Right lobe of liver (tissue), 6 donors: ENCODE results near the gene CENPX. TPM values are rescaled to one million over a fixed set of nuclear protein-coding genes. Genes with fewer than 3 reads are reported as not detected.
A peak's percentile ranks its signal among the peaks of the same experiment; 100 is the strongest.

ENCODE experiments used
- ATAC-seq, 4 donors: fragments of 200-7000 bp; cut with Tn5 transposase; one replicate each; pipeline ENCODE4 v1.9.1; 2020; ENCODE audit warnings: mild to moderate bottlenecking in 4 of 4, moderate library complexity in 4 of 4
- DNase-seq, 3 donors: peaks; one replicate each; pipeline ENCODE4 v3.0.0-alpha.2; 2020
- H3K27ac ChIP-seq, 3 donors: fragments of 200-600 bp; one replicate each; pipeline ENCODE4 v1.8.0; 2022
- H3K27me3 ChIP-seq, 2 donors: fragments of 200-600 bp; one replicate each; pipeline ENCODE4 v1.8.0; 2022
- H3K36me3 ChIP-seq, 4 donors: fragments of 200-600 bp; sonication (generic) in 1 of 4; one replicate each; pipeline versions ENCODE4 v1.5.1 to v1.8.0; 2017 to 2022; ENCODE audit warnings: control low read depth in 1 of 4
- H3K4me1 ChIP-seq, 4 donors: fragments of 200-600 bp; sonication (generic) in 1 of 4; one replicate each; pipeline versions ENCODE4 v1.5.1 to v1.8.0; 2017 to 2022; ENCODE audit warnings: control low read depth in 1 of 4
- H3K4me3 ChIP-seq, 3 donors: fragments of 200-600 bp; one replicate each; pipeline ENCODE4 v1.8.0; 2022
- H3K9me3 ChIP-seq, 4 donors: fragments of 200-600 bp; sonication (generic) in 1 of 4; one replicate each; pipeline versions ENCODE4 v1.5.1 to v1.8.0; 2017 to 2022; ENCODE audit warnings: control low read depth in 1 of 4
- CTCF ChIP-seq, 4 donors: fragments of 200-600 bp in 3 of 4; fragments of 450-650 bp in 1 of 4; IDR thresholded peaks; one replicate each; pipeline versions ENCODE4 v1.5.1 to v1.8.0; 2016 to 2022; ENCODE audit warnings: antibody characterized with exemption in 4 of 4, mild to moderate bottlenecking in 2 of 4
- POLR2A ChIP-seq: fragments of 450-650 bp; IDR thresholded peaks from one replicate; pipeline ENCODE4 v1.6.1; 2017; ENCODE audit warnings: antibody characterized with exemption, mild to moderate bottlenecking
- WGBS: methylation state at CpG from one replicate; pipeline ENCODE4 v1.1.6; 2018; ENCODE audit warnings: low coverage, low lambda C conversion rate; ENCODE audit not compliant: insufficient coverage; ENCODE audit errors: missing lambda C conversion rate; 5-methylcytosine and 5-hydroxymethylcytosine counted together
- intact Hi-C, 2 donors: fragments of 100-400 bp; cut with DNase I; formaldehyde crosslinking; loops; one replicate each; pipeline versions ENCODE4 v1.11.2 to v1.14.1; 2022
- total RNA-seq, 6 experiments: library from RNA; depleted of rRNA in 2 of 6; stranded (reverse); fragments of >200 nt in 2 of 6; fragmentation: NEBNext Ultra II Directional in 3 of 6; extraction: Animal tissue kit (Norgen Biotek cat#: 25700) in 3 of 6; gene quantifications; one replicate each; pipeline versions ENCODE4 v1.1.0 to v1.2.4, GENCODE V29; 2016 to 2023
- donor health status: DM: no; HTN: yes; CAD: no.
- donor health status: DM: no; HTN: no; CAD: no.
- donor health status: DM: no; HTN: no; CAD: no.
- donor health status: DM: no; HTN: yes; CAD: no.
- donor health status: DM: no; HTN: yes; CAD: no.

CENPX gene
- total RNA-seq, 6 experiments from 2014 or later = 27.3 to 81.1 (median 47.8) TPM

GRCh38 chr17:81996757-81997441 is 25.8 kb downstream of the CENPX start:
- H3K27ac ChIP-seq = no peak overlapping the region
- H3K9me3 ChIP-seq = no peaks in the 10 kb centered on the region
- no peak for ATAC-seq
- no peaks in the 10 kb centered on the region for H3K27me3 ChIP-seq
- 89% methylated on average over 5 of the region's 30 CpGs for WGBS
- intact Hi-C loops = no loop called here
- no peaks in the 10 kb centered on the region for H3K36me3 ChIP-seq
- peaks cover 0 to 31% (median 14%) of the 10 kb centered on the region in 4 donors for H3K4me1 ChIP-seq
- DNase-seq = no peak
- TF ChIP-seq POLR2A = no peak
- TF ChIP-seq CTCF (IDR thresholded peaks at IDR 0.05) = no peak
- H3K4me3 ChIP-seq = no peak overlapping the region

- WGBS = 89% methylated on average over 3 of the region's 28 CpGs
- Histone ChIP-seq H3K27ac (no peak overlapping the region), H3K9me3 (no peaks in the 10 kb centered on the region), H3K4me1 (peaks cover 0 to 37% (median 16%) of the 10 kb centered on the region in 4 donors), H3K4me3 (no peak overlapping the region), H3K27me3 (no peaks in the 10 kb centered on the region), H3K36me3 (no peaks in the 10 kb centered on the region)
- no peak for DNase-seq
- intact Hi-C loops = no loop called here
- TF ChIP-seq POLR2A (no peak), CTCF (IDR thresholded peaks at IDR 0.05) (no peak)
- no peak for ATAC-seq
These were observed 26.4 kb downstream of the CENPX start for GRCh38 chr17:81996232-81996756.

GRCh38 chr17:81995463-81996231 is 27.0 kb downstream of the CENPX start:
- peaks cover 0 to 39% (median 17%) of the 10 kb centered on the region in 4 donors for H3K4me1 ChIP-seq
- 95% methylated on average over 17 of the region's 29 CpGs for WGBS
- no peak overlapping the region for H3K27ac ChIP-seq

More at GRCh38 chr17:81995463-81996231, 27.0 kb downstream of the CENPX start:
- TF ChIP-seq POLR2A = no peak
- TF ChIP-seq CTCF (IDR thresholded peaks at IDR 0.05) = no peak
- H3K4me3 ChIP-seq = no peak overlapping the region
- intact Hi-C loops = no loop called here
- H3K9me3 ChIP-seq = no peaks in the 10 kb centered on the region
- DNase-seq (peak in 1 of 3 donors; percentile 49), ATAC-seq (no peak)
- no peaks in the 10 kb centered on the region for H3K36me3 ChIP-seq
- H3K27me3 ChIP-seq = no peaks in the 10 kb centered on the region
